ENCODE results near the gene TBC1D22A. TPM values are rescaled to one million over a fixed set of nuclear protein-coding genes. Genes with fewer than 3 reads are reported as not detected.

Gene TBC1D22A
- polyA plus RNA-seq, 1 donor (not counting 4 experiments of a cell fraction or from before 2014, with no cell fraction given) = 20.9 TPM

DNA sequence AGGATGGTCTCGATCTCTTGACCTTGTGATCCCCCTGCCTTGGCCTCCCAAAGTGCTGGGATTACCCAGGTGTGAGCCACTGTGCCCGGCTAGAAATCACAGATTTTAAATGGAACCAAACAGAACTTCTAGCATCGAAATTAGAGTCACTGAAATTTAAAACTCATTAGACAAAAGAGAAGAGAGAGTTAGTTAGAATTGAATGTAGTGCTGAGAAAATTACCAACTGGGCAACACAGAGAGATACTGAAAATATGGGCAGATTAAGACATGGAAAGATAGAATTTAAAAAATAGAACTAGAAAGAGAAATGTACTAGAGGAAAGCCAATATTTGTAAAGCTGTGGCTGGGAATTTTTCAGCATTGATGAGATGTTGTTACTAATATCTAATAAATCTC, 217.9 kb downstream of the TBC1D22A start:
- Histone ChIP-seq H2AFZ (ENCODE audit: control insufficient read depth, low read length) (no peak overlapping the region), H3K4me1 (ENCODE audit: control insufficient read depth, extremely low read depth, insufficient read depth, low read length) (peaks cover 15% of the 10 kb centered on the region), H3K27me3 (ENCODE audit: control insufficient read depth, extremely low read depth, insufficient read depth, low read length) (no peaks in the 10 kb centered on the region), H3K4me2 (ENCODE audit: control insufficient read depth, extremely low read depth, insufficient read depth, low read depth, low read length) (no peak overlapping the region), H3K9ac (ENCODE audit: control insufficient read depth, extremely low read depth, insufficient read depth, low read length) (no peak overlapping the region), H3K79me2 (ENCODE audit: control insufficient read depth, insufficient read depth, low read length) (no peaks in the 10 kb centered on the region), H3K4me3 (ENCODE audit: control insufficient read depth in 2 of 3, extremely low read depth in 1 of 3, insufficient read depth in 2 of 3, low read depth in 1 of 3, low read length in 3 of 3) (no peak overlapping the region), H3K9me1 (ENCODE audit: control insufficient read depth, extremely low read depth, insufficient read depth, low read length) (no peaks in the 10 kb centered on the region), H3K27ac (ENCODE audit: control insufficient read depth, insufficient read depth, low read length) (no peak overlapping the region), H4K20me1 (ENCODE audit: control insufficient read depth, extremely low read depth, insufficient read depth, low read length) (no peaks in the 10 kb centered on the region), H3K9me3 (ENCODE audit: control insufficient read depth, low read depth, low read length) (no peaks in the 10 kb centered on the region), H3K36me3 (ENCODE audit: control insufficient read depth in 2 of 2, extremely low read depth in 1 of 2, insufficient read depth in 2 of 2, low read length in 2 of 2) (peaks cover 0 to 7% of the 10 kb centered on the region in 2 experiments)
- dilution Hi-C loops (cut with MboI; ENCODE audit: extremely low pct_ligation_motif_present, low sequenced_read_pairs) = no loop called here
- DNase-seq (ENCODE audit: low read depth, low spot score) (no peak), FAIRE-seq (no peak)
- no peak for TF ChIP-seq EZH2 (IDR thresholded peaks at IDR 0.05; ENCODE audit: low read length)
- TF ChIP-seq, protein P1, sequence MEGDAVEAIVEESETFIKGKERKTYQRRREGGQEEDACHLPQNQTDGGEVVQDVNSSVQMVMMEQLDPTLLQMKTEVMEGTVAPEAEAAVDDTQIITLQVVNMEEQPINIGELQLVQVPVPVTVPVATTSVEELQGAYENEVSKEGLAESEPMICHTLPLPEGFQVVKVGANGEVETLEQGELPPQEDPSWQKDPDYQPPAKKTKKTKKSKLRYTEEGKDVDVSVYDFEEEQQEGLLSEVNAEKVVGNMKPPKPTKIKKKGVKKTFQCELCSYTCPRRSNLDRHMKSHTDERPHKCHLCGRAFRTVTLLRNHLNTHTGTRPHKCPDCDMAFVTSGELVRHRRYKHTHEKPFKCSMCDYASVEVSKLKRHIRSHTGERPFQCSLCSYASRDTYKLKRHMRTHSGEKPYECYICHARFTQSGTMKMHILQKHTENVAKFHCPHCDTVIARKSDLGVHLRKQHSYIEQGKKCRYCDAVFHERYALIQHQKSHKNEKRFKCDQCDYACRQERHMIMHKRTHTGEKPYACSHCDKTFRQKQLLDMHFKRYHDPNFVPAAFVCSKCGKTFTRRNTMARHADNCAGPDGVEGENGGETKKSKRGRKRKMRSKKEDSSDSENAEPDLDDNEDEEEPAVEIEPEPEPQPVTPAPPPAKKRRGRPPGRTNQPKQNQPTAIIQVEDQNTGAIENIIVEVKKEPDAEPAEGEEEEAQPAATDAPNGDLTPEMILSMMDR (optimal IDR thresholded peaks at IDR 0.05 in 1 of 3, IDR thresholded peaks at IDR 0.05 in 1 of 3, conservative IDR thresholded peaks at IDR 0.05 in 1 of 3; ENCODE audit: extremely low read depth in 1 of 3, insufficient read depth in 2 of 3, low read length in 3 of 3) = no peak

DNA sequence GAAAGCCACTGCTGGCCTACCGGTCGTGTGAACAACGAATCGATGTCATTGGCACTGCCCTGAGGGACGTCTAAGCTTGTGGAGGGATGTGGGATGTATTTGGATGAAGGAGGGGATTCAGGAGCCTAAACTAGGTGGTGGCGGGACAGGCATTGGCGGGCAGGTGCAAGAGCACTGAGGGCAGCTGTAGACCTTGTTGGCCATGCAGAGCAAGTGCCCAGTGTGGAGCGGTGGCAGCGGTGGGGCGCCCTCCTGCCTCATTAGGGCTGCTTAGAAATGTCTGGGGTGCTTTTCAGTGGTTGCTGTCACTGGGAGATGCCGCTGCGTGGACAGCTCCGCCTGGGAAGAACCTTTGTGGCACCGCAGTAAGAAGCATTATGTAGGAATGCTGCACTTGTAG, 220.2 kb downstream of the TBC1D22A start:
- Histone ChIP-seq H3K9ac (ENCODE audit: control insufficient read depth, extremely low read depth, insufficient read depth, low read length) (no peak overlapping the region), H3K4me3 (ENCODE audit: control insufficient read depth in 2 of 3, extremely low read depth in 1 of 3, insufficient read depth in 2 of 3, low read depth in 1 of 3, low read length in 3 of 3) (no peak overlapping the region), H3K4me2 (ENCODE audit: control insufficient read depth, extremely low read depth, insufficient read depth, low read depth, low read length) (no peak overlapping the region), H3K9me3 (ENCODE audit: control insufficient read depth, low read depth, low read length) (no peaks in the 10 kb centered on the region), H3K79me2 (ENCODE audit: control insufficient read depth, insufficient read depth, low read length) (no peaks in the 10 kb centered on the region), H3K27ac (ENCODE audit: control insufficient read depth, insufficient read depth, low read length) (no peak overlapping the region), H3K36me3 (ENCODE audit: control insufficient read depth in 2 of 2, extremely low read depth in 1 of 2, insufficient read depth in 2 of 2, low read length in 2 of 2) (peaks cover 0 to 7% of the 10 kb centered on the region in 2 experiments), H3K9me1 (ENCODE audit: control insufficient read depth, extremely low read depth, insufficient read depth, low read length) (no peaks in the 10 kb centered on the region), H2AFZ (ENCODE audit: control insufficient read depth, low read length) (no peak overlapping the region), H3K27me3 (ENCODE audit: control insufficient read depth, extremely low read depth, insufficient read depth, low read length) (no peaks in the 10 kb centered on the region), H4K20me1 (ENCODE audit: control insufficient read depth, extremely low read depth, insufficient read depth, low read length) (no peaks in the 10 kb centered on the region), H3K4me1 (ENCODE audit: control insufficient read depth, extremely low read depth, insufficient read depth, low read length) (peaks cover 21% of the 10 kb centered on the region)
- no peak for TF ChIP-seq EZH2 (IDR thresholded peaks at IDR 0.05; ENCODE audit: low read length)
- TF ChIP-seq, protein P1 (optimal IDR thresholded peaks at IDR 0.05 in 1 of 3, IDR thresholded peaks at IDR 0.05 in 1 of 3, conservative IDR thresholded peaks at IDR 0.05 in 1 of 3; ENCODE audit: extremely low read depth in 1 of 3, insufficient read depth in 2 of 3, low read length in 3 of 3) = no peak
- DNase-seq (ENCODE audit: low read depth, low spot score) = no peak
- no peak for FAIRE-seq
- dilution Hi-C loops (cut with MboI; ENCODE audit: extremely low pct_ligation_motif_present, low sequenced_read_pairs) = no loop called here

Data from keratinocyte (primary cell).